GM12891 (cell line): ENCODE data around the gene ALDH3A2.

ENCODE experiments used
- PAX5 ChIP-seq: IDR thresholded peaks from 2 replicates; pipeline ENCODE4 v1.6.1; 2011; ENCODE audit warnings: low read length, moderate library complexity, mild to moderate bottlenecking; ENCODE audit not compliant: insufficient read depth, severe bottlenecking
- POLR2A ChIP-seq: IDR thresholded peaks from 2 replicates; pipeline ENCODE4 v1.6.1; 2011; ENCODE audit warnings: low read depth, low read length, control low read depth
- POLR2AphosphoS5 ChIP-seq: IDR thresholded peaks from 2 replicates; pipeline ENCODE4 v1.6.1; 2011; ENCODE audit warnings: low read depth, low read length, control low read depth
- POU2F2 ChIP-seq: IDR thresholded peaks from 2 replicates; pipeline ENCODE4 v1.6.1; 2011; ENCODE audit warnings: low read depth, mild to moderate bottlenecking, control low read depth, low read length, moderate library complexity
- SPI1 ChIP-seq: IDR thresholded peaks from 2 replicates; pipeline ENCODE4 v1.6.1; 2011; ENCODE audit warnings: low read depth, low read length, control low read depth
- TAF1 ChIP-seq: IDR thresholded peaks from 2 replicates; pipeline ENCODE4 v1.6.1; 2011; ENCODE audit warnings: low read depth, low read length, control low read depth

GRCh38 chr17:19712436-19713004, 64.0 kb downstream of the ALDH3A2 start:
- TF ChIP-seq TAF1 (no peak), POLR2A (no peak), SPI1 (no peak), POLR2AphosphoS5 (no peak), POU2F2 (no peak), PAX5 (no peak)
